Activated B cell treated with CpG ODN at 0.5 μM for 24 hours (primary cell): ENCODE results near the gene CADM2. TPM values are rescaled to one million over a fixed set of nuclear protein-coding genes. Genes with fewer than 3 reads are reported as not detected.

ENCODE experiments used
- ATAC-seq: fragments of 200-7000 bp; cut with Tn5 transposase; one replicate; pipeline ENCODE4 v1.10.0; 2021; ENCODE audit warnings: low read depth, mild to moderate bottlenecking, moderate library complexity
- CTCF ChIA-PET: fragments of 350-600 bp; sonication (Branson Sonifier 250); formaldehyde crosslinking; loops from one replicate; lab custom pipeline; 2021; ENCODE audit warnings: antibody characterized with exemption; lab: Charles Lee
- POLR2A ChIA-PET: fragments of 350-600 bp; sonication (Branson Sonifier 250); formaldehyde crosslinking; loops from one replicate; lab custom pipeline; 2021; ENCODE audit warnings: antibody characterized with exemption; lab: Charles Lee
- DNase-seq: peaks from one replicate; pipeline ENCODE4 v3.0.0; 2022
- H3K27ac Mint-ChIP-seq: one replicate; pipeline ENCODE4 v1.8.0; 2020; ENCODE audit warnings: mixed read lengths
- H3K27me3 Mint-ChIP-seq: one replicate; pipeline ENCODE4 v1.8.0; 2021; ENCODE audit warnings: mixed read lengths
- H3K36me3 Mint-ChIP-seq: one replicate; pipeline ENCODE4 v1.8.0; 2021; ENCODE audit warnings: low read depth, mixed read lengths
- H3K4me1 Mint-ChIP-seq: one replicate; pipeline ENCODE4 v1.8.0; 2021; ENCODE audit warnings: mixed read lengths
- H3K4me3 Mint-ChIP-seq: one replicate; pipeline ENCODE4 v1.8.0; 2020; ENCODE audit warnings: mild to moderate bottlenecking, mixed read lengths
- H3K9me3 Mint-ChIP-seq: one replicate; pipeline ENCODE4 v1.8.0; 2020; ENCODE audit warnings: mixed read lengths
- intact Hi-C: fragments of 100-400 bp; cut with micrococcal nuclease; formaldehyde crosslinking; loops from one replicate; pipeline ENCODE4 v1.15.1; 2024
- total RNA-seq: library from RNA; stranded (reverse); gene quantifications from 2 replicates; pipeline ENCODE4 v1.2.3, GENCODE V29; 2022
- TF ChIP-seq, protein P1 (sequence below): fragments of 200-600 bp; IDR thresholded peaks from one replicate; pipeline ENCODE4 v1.8.0; 2022; ENCODE audit warnings: antibody characterized with exemption, mild to moderate bottlenecking

Gene CADM2
- total RNA-seq, 1 donor from 2014 or later = not detected

GRCh38 chr3:85821130-85821756, 862.5 kb downstream of the CADM2 start:
- ChIA-PET CTCF (no interaction called here), POLR2A (no interaction called here)
- intact Hi-C loops = no loop called here
- Mint-ChIP-seq H3K36me3 (no peaks in the 10 kb centered on the region), H3K4me3 (no peak overlapping the region), H3K9me3 (peaks cover 7% of the 10 kb centered on the region), H3K27me3 (no peaks in the 10 kb centered on the region), H3K4me1 (no peaks in the 10 kb centered on the region), H3K27ac (no peak overlapping the region)
- ATAC-seq (no peak), DNase-seq (no peak)
- TF ChIP-seq, protein P1, sequence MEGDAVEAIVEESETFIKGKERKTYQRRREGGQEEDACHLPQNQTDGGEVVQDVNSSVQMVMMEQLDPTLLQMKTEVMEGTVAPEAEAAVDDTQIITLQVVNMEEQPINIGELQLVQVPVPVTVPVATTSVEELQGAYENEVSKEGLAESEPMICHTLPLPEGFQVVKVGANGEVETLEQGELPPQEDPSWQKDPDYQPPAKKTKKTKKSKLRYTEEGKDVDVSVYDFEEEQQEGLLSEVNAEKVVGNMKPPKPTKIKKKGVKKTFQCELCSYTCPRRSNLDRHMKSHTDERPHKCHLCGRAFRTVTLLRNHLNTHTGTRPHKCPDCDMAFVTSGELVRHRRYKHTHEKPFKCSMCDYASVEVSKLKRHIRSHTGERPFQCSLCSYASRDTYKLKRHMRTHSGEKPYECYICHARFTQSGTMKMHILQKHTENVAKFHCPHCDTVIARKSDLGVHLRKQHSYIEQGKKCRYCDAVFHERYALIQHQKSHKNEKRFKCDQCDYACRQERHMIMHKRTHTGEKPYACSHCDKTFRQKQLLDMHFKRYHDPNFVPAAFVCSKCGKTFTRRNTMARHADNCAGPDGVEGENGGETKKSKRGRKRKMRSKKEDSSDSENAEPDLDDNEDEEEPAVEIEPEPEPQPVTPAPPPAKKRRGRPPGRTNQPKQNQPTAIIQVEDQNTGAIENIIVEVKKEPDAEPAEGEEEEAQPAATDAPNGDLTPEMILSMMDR = no peak

DNA sequence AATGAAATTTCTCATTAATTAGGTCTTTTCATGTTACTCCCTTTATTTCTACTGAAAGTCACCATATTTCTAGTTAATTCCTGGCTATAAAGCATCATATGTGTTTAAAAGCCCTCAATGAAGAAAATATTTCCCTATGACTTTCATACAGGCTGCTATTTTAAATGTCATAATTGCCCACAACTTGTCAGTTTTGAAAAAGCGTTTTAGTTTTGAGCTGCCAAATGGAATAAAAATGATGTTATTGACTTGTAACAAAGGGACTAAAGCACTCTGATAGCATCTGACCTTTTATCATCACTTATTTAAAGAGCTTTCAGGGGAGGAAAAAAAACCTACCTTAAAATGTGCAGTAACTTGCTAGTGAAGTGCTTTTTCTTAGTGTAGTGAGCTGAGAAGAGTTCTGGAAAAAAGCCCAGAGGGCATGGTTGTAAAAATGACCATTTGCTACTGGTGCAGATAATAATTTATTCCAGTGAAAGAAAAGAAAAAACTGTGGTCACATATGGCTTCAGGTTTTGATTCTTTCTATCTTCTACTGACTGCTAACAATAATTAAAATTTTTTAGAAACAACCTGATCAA, 877.2 kb downstream of the CADM2 start:
- Mint-ChIP-seq H3K4me1 (no peaks in the 10 kb centered on the region), H3K27me3 (no peaks in the 10 kb centered on the region), H3K27ac (no peak overlapping the region), H3K36me3 (no peaks in the 10 kb centered on the region), H3K9me3 (no peaks in the 10 kb centered on the region), H3K4me3 (no peak overlapping the region)
- intact Hi-C loops = no loop called here
- POLR2A ChIA-PET = no interaction called here
- TF ChIP-seq, protein P1 = no peak
- no peak for DNase-seq
- no peak for ATAC-seq
- CTCF ChIA-PET = no interaction called here

DNA sequence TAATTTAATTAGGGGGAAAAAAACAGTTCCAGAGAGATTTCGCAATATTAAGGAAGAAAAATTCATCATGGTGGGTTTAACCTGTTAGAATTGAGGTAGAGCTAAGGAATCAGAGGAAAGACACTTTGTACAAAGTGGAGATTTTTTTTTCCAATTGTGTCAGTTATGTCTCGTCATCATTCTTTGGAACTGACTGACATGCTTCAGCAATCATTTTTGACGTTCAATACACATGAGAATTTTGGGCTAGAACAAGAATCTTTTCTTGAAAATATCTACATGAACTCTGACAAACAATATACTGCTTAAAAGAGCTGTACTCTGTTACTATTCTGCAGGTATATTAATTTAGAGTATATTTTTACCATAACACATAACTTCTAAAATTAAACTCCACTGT, 878.6 kb downstream of the CADM2 start:
- CTCF ChIA-PET = no interaction called here
- POLR2A ChIA-PET = no interaction called here
- intact Hi-C loops = no loop called here
- H3K9me3 Mint-ChIP-seq = no peaks in the 10 kb centered on the region
- no peaks in the 10 kb centered on the region for H3K36me3 Mint-ChIP-seq
- no peak overlapping the region for H3K27ac Mint-ChIP-seq
- H3K4me1 Mint-ChIP-seq = no peaks in the 10 kb centered on the region
- DNase-seq = no peak
- TF ChIP-seq, protein P1 = no peak
- no peaks in the 10 kb centered on the region for H3K27me3 Mint-ChIP-seq
- no peak for ATAC-seq
- H3K4me3 Mint-ChIP-seq = no peak overlapping the region

DNA sequence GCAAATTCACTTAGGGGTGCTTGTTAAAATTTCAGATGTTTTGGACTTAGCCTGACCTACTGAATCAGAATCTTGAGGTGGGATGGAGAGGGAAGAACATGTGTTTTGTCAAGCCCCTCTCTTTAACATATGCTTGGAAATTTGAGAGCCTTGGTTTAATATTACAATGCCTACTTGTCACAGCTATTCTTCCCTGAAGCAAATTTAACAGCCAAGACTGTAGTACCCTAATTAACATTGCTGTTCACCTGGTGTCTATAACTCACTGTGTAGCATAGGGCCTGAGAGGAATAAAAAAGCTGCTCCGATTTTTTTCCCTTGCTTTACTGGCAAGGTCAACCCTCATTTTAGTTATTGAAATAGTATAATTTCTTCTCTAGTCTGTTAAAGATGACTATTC, 880.1 kb downstream of the CADM2 start:
- TF ChIP-seq, protein P1 = no peak
- Mint-ChIP-seq H3K9me3 (no peaks in the 10 kb centered on the region), H3K27me3 (no peaks in the 10 kb centered on the region), H3K4me3 (no peak overlapping the region), H3K36me3 (no peaks in the 10 kb centered on the region), H3K4me1 (no peaks in the 10 kb centered on the region), H3K27ac (no peak overlapping the region)
- intact Hi-C loops = no loop called here
- DNase-seq (no peak), ATAC-seq (no peak)
- POLR2A ChIA-PET = no interaction called here
- CTCF ChIA-PET = no interaction called here

GRCh38 chr3:85842081-85842480, 883.3 kb downstream of the CADM2 start:
- Mint-ChIP-seq H3K4me1 (no peaks in the 10 kb centered on the region), H3K27ac (no peak overlapping the region), H3K4me3 (no peak overlapping the region), H3K9me3 (no peaks in the 10 kb centered on the region), H3K36me3 (no peaks in the 10 kb centered on the region), H3K27me3 (no peaks in the 10 kb centered on the region)
- CTCF ChIA-PET = no interaction called here
- intact Hi-C loops = no loop called here
- ATAC-seq (no peak), DNase-seq (no peak)
- TF ChIP-seq, protein P1 = no peak
- POLR2A ChIA-PET = no interaction called here
